ENCODE data around the gene C2CD4C. TPM values are rescaled to one million over a fixed set of nuclear protein-coding genes. Genes with fewer than 3 reads are reported as not detected.
"Not testable (repeated sequence)": the region's sequence is repeated elsewhere in the genome, so short reads cannot be mapped to it uniquely, and the experiment has no call there.

Gene C2CD4C
- total RNA-seq, 1 donor from 2014 or later: 0.16 TPM

GRCh38 chr19:413756-414420 is 4.9 kb upstream of the C2CD4C start:
- no peak for ATAC-seq

DNA sequence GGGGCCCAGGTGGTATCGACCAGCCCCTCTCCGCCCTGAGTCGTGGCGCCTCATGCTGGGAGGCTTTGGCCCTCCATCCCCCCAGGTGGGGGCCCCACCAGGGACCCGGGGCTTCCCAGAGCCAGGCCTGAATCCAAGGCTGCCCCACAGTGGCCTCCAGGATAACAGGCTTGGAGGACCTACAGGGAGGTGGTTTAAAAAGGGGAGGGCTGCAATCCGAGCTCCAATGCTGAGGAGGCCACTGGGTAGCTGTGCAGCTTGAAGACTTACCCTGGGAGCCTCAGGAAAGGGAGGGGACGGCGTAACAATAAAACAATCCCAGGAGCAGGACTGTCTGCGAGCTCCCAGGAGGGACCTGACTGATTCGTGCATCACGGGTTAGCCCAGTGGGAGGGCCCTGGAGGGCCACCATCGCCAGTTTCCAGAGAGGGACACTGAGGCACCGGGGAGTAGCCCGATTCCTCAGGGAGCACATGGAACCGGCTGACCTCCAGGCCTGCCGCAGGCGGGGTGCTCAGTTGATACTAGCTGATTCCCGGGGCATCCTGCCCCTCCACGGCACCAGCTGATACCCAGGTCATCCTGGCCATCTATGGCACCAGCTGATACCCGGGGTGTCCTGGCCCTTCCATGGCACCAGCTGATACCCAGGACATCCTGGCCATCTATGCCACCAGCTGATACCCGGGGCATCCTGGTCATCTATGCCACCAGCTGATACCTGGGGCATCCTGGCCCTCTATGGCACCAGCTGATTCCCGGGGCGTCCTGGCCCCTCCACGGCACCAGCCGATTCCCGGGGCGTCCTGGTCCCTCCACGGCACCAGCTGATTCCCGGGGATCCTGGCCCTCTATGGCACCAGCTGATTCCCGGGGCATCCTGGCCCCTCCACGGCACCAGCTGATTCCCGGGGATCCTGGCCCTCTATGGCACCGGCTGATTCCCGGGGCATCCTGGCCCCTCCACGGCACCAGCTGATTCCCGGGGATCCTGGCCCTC is 3.7 kb upstream of the C2CD4C start:
- ATAC-seq: no peak

- no peak for ATAC-seq
Observed at GRCh38 chr19:411723-412355, 2.9 kb upstream of the C2CD4C start.

GRCh38 chr19:411121-411722 is 2.3 kb upstream of the C2CD4C start:
- ATAC-seq: not testable (repeated sequence)

- ATAC-seq: no peak
Observed at GRCh38 chr19:410243-410781, 1.4 kb upstream of the C2CD4C start.

DNA sequence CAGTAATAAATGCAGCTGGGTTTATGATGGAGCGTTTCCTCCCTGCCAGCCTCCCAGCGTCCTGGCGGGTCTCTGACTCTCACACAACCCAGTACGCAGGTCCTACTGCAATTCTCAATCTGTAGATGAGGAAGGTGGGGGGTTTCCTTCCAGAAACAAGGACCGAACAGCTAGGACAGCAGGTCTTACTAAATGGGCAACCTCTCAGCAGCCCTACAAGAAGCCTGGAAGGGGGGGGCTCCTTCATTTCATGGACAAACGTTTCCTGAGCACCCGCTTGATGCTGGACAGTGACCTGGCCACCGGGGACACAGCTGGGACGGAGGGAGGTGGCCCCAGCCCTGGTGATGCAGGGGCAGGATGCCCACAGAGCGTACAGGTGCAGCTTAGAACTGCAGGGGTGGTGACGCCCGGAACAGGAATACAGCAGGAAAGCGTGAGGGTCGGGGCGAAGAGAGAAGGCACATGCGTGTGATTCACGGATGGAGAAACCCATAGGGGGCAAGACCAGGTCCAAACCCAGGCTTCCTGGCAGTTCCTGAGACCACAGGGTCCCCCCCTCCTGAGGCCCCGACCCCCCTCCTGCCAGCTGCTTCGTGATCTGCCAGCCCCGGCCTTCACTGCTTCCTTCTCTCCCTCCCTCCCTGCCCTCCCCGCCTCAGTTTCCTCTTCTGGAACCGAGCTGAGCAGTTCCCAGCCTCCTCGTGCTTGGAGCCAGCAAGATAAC is 732 bp upstream of the C2CD4C start:
- ATAC-seq: no peak

DNA sequence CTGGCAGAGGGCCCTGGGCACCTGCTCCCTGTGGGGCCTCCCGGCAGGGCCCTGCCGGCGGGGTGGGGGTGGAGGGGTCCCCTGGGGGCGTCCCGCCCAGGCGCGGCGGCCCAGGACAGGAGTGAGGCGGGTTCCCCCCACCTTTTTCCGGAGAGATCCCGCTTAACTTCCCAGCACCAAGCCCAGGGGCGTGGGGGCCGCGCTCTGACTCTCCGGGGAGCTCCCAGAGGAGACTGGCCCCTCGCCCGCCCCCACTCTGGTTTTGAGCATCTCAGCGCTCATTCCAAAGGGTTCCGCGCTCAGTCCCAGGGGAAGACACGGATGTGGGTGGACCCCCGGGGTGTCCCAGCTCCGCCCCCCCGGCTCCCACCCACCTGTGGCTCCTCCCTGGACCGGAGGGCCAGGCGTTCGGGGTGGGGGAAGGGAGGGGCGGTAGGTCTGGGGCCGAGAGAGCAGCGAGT is 476 bp downstream of the C2CD4C start:
- ATAC-seq: no peak

DNA sequence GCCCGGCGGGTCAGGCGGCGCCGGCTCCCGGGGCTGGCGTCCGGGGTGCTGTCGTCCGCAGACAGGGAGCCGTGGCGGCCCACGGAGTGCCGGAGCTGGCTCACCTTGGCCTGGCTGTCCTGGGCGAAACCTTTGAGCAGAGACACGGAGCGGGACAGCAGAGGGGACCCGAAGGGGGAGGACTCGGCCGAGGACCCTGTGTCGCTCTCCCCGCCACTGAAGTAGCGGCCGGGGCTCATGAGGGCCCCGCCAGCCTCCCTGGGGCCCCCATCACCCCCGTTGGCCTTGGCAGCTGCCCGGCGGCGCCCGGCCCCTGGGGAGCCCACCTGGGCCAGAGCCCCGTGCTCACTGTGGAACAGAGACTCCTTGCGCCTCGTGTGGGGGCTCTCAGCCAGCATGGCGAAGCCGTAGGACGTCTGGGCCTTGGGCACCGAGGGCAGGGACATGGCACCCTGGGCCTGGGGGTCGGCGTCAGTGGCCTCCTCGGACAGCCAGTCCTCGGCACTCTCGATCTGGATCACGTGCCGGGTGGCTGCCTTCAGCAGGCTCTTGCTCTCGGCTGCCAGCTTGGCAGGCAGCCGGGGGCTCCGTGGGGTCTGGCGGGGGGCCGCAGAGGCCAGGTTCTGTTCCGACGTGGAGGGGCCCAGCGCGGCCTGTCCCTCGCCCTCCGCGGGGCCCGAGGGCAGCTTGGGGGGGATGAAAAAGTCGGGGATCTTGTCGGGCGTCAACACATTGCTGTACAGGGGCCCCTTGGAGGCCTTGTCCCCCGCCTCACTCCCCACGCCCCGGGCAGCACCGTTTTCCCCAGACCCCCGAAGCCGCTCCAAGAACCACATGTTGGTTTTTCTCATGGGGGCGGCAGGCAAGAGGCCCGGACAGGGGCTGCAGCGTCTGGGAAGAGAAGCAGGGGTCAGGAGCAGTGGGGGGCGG is 1.2 kb downstream of the C2CD4C start:
- no peak for ATAC-seq

DNA sequence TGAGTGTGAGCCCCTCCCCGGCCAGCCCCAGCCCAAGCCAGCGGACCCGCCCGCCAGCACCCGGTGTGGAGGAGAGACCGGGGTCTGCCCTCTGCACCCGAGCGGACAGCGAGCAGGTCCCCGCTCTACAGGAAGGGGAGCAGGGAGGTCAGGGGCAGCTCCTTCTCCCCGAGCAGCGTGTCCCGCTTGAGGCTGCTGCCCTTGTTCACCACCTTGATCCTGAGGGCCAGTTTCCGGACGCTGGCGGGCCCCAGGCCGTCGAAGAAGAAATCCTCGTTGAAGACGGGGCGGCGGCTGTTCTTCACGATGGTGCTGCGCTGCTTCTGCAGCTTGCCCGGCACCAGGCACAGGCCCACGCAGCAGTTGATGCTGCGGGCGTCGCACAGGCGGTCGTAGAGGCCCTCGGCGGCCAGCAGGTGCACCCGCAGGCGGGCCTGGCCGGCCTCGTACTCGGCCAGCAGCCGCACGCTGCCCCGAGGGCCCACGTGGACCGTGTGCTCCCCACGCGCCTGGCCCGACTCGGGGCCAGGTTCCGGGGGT is 1.9 kb downstream of the C2CD4C start:
- no peak for ATAC-seq

- ATAC-seq: peak; percentile 13
Observed at GRCh38 chr19:406135-406781, 2.7 kb downstream of the C2CD4C start.

DNA sequence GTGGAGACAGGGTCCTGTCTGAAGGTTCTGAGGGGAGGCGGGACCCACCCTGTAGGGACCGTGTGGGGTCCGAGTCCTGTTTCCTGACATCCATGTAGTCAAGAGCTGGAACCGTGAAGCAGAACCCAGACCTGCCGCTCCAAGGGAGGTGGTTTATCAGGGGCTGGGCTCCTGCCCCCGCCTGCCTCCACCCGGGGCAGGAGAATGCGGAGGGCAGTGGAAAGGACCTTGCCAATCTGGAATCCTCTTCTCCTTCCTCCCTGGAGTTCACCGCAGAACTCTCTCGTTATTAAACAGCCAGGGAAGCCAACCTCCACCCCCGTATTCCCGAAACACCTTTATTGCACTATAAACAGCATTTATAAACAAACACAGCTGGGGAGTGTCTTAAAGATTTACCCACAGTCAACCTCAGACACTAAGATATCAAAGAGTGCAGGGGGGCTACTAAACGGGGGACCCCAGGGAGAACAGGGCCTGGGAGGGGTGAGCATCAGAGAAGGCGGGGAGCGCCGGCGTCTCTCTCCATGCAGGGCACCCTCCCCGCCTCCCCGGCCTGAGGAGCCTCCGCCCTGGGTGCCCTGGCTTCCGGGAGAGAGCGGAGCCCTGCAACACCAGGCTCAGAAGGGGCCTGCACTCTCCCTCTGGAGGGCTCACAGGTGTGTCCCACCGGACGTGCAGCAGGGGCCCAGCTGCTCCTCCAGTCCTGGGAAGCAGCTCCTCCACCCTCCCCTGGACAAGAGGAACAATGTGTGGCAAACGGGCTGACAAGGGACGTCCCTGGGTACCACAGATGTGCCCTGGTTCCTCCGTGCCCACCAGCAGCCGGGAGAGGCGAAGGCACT is 3.6 kb downstream of the C2CD4C start:
- ATAC-seq: no peak

DNA sequence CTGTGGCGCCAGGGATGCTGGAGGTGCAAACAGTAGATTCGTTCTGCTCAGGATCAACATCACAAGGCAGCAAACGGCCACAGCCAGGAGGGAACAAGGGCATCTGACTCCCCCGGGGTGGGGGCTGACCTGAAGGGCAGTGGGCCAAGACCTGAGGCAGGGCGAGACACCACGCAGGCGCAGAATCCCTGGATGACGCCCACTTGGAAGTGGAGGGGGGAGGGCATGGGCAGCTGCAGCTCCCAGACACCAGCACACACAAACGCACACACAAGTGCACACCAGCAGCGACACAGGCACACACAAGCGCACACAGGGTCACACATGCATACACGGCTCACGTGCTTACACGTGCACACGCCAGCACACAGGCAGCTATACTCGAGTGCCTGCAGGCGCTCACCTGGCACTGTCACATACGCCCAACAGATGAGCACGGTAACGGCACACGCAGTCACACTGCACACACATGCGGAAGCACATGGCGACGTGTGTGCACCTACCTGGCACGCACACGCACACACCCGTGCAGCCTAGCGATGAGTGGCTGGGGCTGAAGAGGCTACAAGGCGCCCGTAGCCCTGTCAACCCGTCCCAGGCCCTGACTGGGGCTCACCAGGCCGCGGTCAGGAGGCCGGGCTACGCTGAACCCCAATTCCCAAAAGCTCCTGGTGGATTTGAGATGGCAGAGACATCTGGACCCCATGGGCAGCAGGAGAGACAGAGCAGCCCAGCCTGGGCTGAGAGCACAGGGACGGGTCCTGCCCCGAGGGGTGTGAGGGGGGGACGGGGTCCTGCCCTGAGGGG is 5.5 kb downstream of the C2CD4C start:
- ATAC-seq: no peak

GRCh38 chr19:402786-403185 is 6.2 kb downstream of the C2CD4C start:
- no peak for ATAC-seq

DNA sequence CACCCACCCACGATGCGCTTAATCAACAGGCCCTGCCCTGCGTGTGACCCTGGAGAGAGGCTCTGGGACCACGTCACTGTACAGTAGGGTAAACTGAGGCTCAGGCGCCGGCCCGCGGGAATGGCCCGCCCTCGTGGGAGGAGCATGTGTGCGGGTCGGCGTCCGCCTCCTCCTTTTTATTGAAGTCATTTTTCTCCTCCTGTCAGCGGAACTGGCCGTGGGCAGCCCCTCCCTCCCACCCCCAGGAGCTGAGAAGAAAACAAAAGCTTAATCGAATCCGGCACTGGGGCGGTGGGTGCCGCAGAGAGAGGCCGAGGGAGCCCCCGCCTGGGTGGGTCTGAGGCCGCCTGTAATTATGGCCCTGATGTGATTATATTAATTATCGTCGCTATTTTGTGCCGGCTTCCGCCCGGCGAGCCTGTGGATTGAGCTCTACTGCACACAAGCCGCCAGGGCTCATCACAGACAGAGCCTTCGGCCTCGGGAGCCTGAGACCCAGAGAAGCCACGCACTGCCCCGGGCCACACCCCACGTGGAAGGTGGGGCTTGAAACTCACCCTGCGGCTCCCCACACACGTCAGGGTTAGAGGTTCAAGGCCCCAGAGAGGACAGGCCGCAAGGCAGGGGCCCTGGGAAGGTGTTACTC is 7.0 kb downstream of the C2CD4C start:
- ATAC-seq: no peak

- ATAC-seq: no peak
Observed at GRCh38 chr19:400976-401865, 7.7 kb downstream of the C2CD4C start.

DNA sequence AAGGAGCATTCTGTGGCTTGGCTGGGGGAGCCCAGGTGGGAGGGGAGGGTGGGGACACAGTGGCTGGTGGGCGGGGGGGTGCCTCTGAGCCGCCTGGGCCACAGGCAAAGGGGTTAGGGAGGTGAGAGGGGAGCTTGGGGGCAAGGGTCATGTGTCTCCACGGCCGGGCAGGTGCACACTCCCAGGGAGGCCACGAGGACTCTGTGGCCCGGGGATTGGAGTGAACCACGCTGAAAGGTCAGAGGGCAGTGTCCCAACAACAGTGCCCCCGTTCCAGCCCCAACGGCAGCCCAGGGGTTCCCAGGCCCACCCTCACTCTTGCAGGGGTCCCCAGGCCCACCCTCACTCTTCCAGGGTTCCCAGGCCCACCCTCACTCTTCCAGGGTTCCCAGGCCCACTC is 9.6 kb downstream of the C2CD4C start:
- ATAC-seq: no peak

All from esophagus mucosa (tissue), 1 donor.